ENCODE results near the gene STK4.
A peak's percentile ranks its signal among the peaks of the same experiment; 100 is the strongest.

The STK4 gene

DNA sequence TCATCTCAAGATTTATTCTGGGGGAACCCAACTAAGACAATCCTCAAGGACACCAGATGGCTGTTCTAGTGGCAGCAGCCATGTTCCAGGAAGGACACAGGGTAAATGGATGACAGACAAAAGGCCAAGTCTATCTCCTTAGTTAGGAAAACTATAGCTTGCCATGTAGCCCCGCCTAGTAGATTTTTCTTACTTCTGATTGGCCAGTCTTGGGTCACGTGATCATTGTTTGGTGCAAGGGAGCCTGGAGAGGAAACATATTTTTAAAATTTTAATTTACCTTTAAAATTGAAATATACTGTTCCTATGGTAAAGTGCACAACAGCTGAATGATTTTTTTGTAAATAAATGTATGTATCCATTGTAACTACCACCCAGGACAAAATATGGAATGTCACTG is 139.0 kb downstream of the STK4 start:
- no peak for DNase-seq (ENCODE audit: low read depth)
- TF ChIP-seq, protein P1, sequence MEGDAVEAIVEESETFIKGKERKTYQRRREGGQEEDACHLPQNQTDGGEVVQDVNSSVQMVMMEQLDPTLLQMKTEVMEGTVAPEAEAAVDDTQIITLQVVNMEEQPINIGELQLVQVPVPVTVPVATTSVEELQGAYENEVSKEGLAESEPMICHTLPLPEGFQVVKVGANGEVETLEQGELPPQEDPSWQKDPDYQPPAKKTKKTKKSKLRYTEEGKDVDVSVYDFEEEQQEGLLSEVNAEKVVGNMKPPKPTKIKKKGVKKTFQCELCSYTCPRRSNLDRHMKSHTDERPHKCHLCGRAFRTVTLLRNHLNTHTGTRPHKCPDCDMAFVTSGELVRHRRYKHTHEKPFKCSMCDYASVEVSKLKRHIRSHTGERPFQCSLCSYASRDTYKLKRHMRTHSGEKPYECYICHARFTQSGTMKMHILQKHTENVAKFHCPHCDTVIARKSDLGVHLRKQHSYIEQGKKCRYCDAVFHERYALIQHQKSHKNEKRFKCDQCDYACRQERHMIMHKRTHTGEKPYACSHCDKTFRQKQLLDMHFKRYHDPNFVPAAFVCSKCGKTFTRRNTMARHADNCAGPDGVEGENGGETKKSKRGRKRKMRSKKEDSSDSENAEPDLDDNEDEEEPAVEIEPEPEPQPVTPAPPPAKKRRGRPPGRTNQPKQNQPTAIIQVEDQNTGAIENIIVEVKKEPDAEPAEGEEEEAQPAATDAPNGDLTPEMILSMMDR (conservative IDR thresholded peaks at IDR 0.05; ENCODE audit: low read depth, low read length), result no peak
- H3K4me3 ChIP-seq (ENCODE audit: low read length), result no peak overlapping the region

- H3K4me3 ChIP-seq (ENCODE audit: low read length), result no peak overlapping the region
- TF ChIP-seq, protein P1 (conservative IDR thresholded peaks at IDR 0.05; ENCODE audit: low read depth, low read length), result no peak
- DNase-seq (ENCODE audit: low read depth), result no peak
Observed at GRCh38 chr20:45109634-45110033, 143.3 kb downstream of the STK4 start.

DNA sequence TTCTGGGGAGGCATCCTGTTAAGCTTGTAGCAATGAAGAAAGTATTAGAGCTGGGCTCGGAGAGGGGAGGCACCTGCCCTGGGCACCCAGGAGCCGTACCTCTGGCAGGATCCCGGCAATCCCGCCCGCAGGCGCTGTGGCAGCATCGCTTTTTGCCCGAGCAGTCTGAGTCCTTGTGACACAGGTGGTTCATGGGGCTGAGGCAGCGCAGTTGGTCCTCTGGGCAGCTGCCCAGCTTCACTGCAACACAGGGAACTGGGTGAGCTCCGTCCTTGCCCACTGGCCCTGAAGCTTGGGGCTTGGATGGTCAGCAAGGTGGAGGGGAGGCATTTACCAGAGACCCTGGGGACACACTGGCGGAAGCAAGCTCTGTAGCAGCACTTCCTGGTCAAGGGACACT is 144.0 kb downstream of the STK4 start:
- TF ChIP-seq, protein P1 (conservative IDR thresholded peaks at IDR 0.05; ENCODE audit: low read depth, low read length), result no peak
- no peak for DNase-seq (ENCODE audit: low read depth)
- no peak overlapping the region for H3K4me3 ChIP-seq (ENCODE audit: low read length)

- TF ChIP-seq, protein P1 (conservative IDR thresholded peaks at IDR 0.05; ENCODE audit: low read depth, low read length), result no peak
- no peak overlapping the region for H3K4me3 ChIP-seq (ENCODE audit: low read length)
- DNase-seq (ENCODE audit: low read depth), result no peak
Observed at GRCh38 chr20:45111285-45111684, 145.0 kb downstream of the STK4 start.

DNA sequence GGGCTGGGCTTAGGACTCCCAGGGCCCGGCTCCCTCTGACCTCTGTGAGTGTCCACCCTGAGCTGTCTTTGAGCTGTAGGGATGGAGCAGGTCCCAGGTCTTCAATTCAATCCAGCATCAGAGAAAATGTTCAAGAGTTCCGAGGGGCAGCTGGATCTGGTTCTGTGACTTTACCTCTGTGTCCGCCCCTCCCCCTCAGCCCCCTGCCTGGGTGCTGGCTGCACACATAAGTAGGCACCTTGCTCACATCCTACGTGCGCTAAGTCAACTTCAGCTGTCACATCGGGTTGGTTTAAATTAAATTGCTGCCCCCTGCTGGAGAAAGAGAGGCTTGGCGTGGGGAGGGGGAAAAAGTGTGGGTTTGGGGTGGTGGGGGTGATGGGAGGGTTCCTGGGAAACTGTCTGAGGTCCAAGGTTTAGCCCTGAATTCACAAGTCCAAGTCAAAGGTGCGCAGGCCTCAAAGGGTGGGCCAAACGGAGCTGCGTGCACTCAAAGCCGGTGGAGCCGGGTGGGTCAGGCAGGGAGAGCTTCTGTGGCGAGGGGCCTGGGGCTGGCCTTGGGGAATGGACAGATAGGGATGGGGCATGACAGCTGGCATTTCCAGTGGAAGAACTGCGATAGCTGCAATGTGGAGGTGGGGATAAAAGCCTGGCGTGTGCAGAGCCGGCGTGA is 145.6 kb downstream of the STK4 start:
- DNase-seq (ENCODE audit: low read depth), result no peak
- TF ChIP-seq, protein P1 (conservative IDR thresholded peaks at IDR 0.05; ENCODE audit: low read depth, low read length), result peak; percentile 53
- no peak overlapping the region for H3K4me3 ChIP-seq (ENCODE audit: low read length)

GRCh38 chr20:45112754-45113153 is 146.4 kb downstream of the STK4 start:
- TF ChIP-seq, protein P1 (conservative IDR thresholded peaks at IDR 0.05; ENCODE audit: low read depth, low read length), result no peak
- H3K4me3 ChIP-seq (ENCODE audit: low read length), result no peak overlapping the region
- DNase-seq (ENCODE audit: low read depth), result no peak

- no peak overlapping the region for H3K4me3 ChIP-seq (ENCODE audit: low read length)
- DNase-seq (ENCODE audit: low read depth), result no peak
- TF ChIP-seq, protein P1 (conservative IDR thresholded peaks at IDR 0.05; ENCODE audit: low read depth, low read length), result no peak
Observed at GRCh38 chr20:45113865-45114264, 147.6 kb downstream of the STK4 start.
